ENCODE measurements around the gene CNMD.

DNA sequence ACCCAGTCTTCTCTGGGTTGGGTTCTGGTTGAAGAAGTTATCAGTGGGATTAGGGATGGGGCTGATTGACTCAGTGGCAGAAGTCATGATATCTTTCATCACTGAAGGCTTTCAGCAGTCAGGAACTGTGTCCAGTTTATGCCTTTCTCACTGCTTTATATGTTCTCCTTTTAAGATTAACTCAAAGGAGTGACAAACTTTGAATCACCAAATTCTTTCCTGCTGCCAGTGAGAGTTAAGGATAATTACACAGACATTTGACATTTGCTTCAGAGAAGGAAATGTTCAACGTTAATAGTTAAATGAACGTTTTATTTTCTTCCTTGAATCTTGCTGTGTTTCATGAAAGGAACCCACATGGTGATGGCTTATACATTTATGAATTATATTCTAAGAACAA is 41.0 kb upstream of the CNMD start:
- no peak for TF ChIP-seq CTCF (IDR thresholded peaks at IDR 0.05)
- TF ChIP-seq POLR2A (IDR thresholded peaks at IDR 0.05) = no peak

Measured in adrenal gland (tissue), 5 donors.